Activated B cell treated with CpG ODN at 0.5 μM for 24 hours (primary cell): Measurements from ENCODE around the gene MLLT3. TPM values are rescaled to one million over a fixed set of nuclear protein-coding genes. Genes with fewer than 3 reads are reported as not detected.

Experiments
- ATAC-seq: fragments of 200-7000 bp; cut with Tn5 transposase; one replicate; pipeline ENCODE4 v1.10.0; 2021; ENCODE audit warnings: low read depth, mild to moderate bottlenecking, moderate library complexity
- CTCF ChIA-PET: fragments of 350-600 bp; sonication (Branson Sonifier 250); formaldehyde crosslinking; loops from one replicate; lab custom pipeline; 2021; ENCODE audit warnings: antibody characterized with exemption; lab: Charles Lee
- POLR2A ChIA-PET: fragments of 350-600 bp; sonication (Branson Sonifier 250); formaldehyde crosslinking; loops from one replicate; lab custom pipeline; 2021; ENCODE audit warnings: antibody characterized with exemption; lab: Charles Lee
- DNase-seq: peaks from one replicate; pipeline ENCODE4 v3.0.0; 2022
- H3K27ac Mint-ChIP-seq: one replicate; pipeline ENCODE4 v1.8.0; 2020; ENCODE audit warnings: mixed read lengths
- H3K27me3 Mint-ChIP-seq: one replicate; pipeline ENCODE4 v1.8.0; 2021; ENCODE audit warnings: mixed read lengths
- H3K36me3 Mint-ChIP-seq: one replicate; pipeline ENCODE4 v1.8.0; 2021; ENCODE audit warnings: low read depth, mixed read lengths
- H3K4me1 Mint-ChIP-seq: one replicate; pipeline ENCODE4 v1.8.0; 2021; ENCODE audit warnings: mixed read lengths
- H3K4me3 Mint-ChIP-seq: one replicate; pipeline ENCODE4 v1.8.0; 2020; ENCODE audit warnings: mild to moderate bottlenecking, mixed read lengths
- H3K9me3 Mint-ChIP-seq: one replicate; pipeline ENCODE4 v1.8.0; 2020; ENCODE audit warnings: mixed read lengths
- intact Hi-C: fragments of 100-400 bp; cut with micrococcal nuclease; formaldehyde crosslinking; loops from one replicate; pipeline ENCODE4 v1.15.1; 2024
- total RNA-seq: library from RNA; stranded (reverse); gene quantifications from 2 replicates; pipeline ENCODE4 v1.2.3, GENCODE V29; 2022
- TF ChIP-seq, protein P1 (sequence below): fragments of 200-600 bp; IDR thresholded peaks from one replicate; pipeline ENCODE4 v1.8.0; 2022; ENCODE audit warnings: antibody characterized with exemption, mild to moderate bottlenecking

MLLT3 gene
- total RNA-seq, 1 donor from 2014 or later, result 1.5 TPM

DNA sequence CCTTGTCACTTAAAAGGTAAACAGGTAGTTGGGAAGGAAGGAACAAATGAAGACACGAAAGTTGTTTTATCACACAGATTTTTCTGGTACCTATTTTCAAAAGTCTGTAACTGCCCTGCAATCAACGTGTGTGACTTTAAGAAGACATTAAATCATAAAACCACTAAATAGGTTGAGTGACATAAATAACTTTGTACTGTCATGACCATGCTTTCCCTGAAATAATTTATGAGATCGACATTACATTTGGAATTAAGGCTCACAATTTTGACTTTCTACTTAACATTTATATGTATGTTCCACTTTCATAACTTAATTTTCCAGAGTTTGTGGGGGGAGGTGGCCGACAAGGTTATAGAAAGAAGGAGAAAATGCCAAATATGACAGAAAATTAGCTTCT lies 181.1 kb downstream of the MLLT3 start:
- no peak for DNase-seq
- TF ChIP-seq, protein P1, sequence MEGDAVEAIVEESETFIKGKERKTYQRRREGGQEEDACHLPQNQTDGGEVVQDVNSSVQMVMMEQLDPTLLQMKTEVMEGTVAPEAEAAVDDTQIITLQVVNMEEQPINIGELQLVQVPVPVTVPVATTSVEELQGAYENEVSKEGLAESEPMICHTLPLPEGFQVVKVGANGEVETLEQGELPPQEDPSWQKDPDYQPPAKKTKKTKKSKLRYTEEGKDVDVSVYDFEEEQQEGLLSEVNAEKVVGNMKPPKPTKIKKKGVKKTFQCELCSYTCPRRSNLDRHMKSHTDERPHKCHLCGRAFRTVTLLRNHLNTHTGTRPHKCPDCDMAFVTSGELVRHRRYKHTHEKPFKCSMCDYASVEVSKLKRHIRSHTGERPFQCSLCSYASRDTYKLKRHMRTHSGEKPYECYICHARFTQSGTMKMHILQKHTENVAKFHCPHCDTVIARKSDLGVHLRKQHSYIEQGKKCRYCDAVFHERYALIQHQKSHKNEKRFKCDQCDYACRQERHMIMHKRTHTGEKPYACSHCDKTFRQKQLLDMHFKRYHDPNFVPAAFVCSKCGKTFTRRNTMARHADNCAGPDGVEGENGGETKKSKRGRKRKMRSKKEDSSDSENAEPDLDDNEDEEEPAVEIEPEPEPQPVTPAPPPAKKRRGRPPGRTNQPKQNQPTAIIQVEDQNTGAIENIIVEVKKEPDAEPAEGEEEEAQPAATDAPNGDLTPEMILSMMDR, result no peak
- no peak for ATAC-seq
- Mint-ChIP-seq H3K4me3 (no peak overlapping the region), H3K27me3 (peaks cover 4% of the 10 kb centered on the region), H3K27ac (no peak overlapping the region), H3K36me3 (no peaks in the 10 kb centered on the region), H3K4me1 (no peaks in the 10 kb centered on the region), H3K9me3 (no peaks in the 10 kb centered on the region)
- CTCF ChIA-PET, result no interaction called here
- intact Hi-C loops, result no loop called here
- POLR2A ChIA-PET, result no interaction called here

DNA sequence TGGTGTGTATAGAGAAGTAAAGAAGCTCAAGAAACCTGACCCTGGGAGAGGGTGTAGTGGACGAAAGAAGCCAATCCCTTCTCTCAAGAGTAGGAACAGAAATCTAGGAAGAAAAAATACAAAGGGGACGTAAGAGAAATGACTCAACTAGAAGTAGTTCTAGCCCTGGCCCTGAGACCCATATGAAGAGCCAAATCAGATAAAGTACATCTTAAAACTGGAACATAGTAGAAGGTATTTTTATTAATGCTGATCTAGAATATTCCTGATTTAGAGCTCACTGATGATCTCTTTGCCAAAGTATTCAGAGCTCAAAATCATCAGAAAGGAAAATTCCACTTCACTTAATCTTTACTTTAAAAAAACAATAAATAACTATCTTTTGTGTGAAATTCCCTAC lies 184.8 kb downstream of the MLLT3 start:
- POLR2A ChIA-PET, result no interaction called here
- CTCF ChIA-PET, result interaction anchor here (1.3 kb wide), 1 partner anchor 15 kb away, joined by 3 read pairs; no protein-coding TSS in a partner anchor
- intact Hi-C loops, result no loop called here
- no peak overlapping the region for H3K4me3 Mint-ChIP-seq
- H3K9me3 Mint-ChIP-seq, result no peaks in the 10 kb centered on the region
- ATAC-seq, result no peak
- H3K36me3 Mint-ChIP-seq, result no peaks in the 10 kb centered on the region
- TF ChIP-seq, protein P1, result no peak
- no peak for DNase-seq
- no peaks in the 10 kb centered on the region for H3K4me1 Mint-ChIP-seq
- no peak overlapping the region for H3K27ac Mint-ChIP-seq
- H3K27me3 Mint-ChIP-seq, result peaks cover 4% of the 10 kb centered on the region

DNA sequence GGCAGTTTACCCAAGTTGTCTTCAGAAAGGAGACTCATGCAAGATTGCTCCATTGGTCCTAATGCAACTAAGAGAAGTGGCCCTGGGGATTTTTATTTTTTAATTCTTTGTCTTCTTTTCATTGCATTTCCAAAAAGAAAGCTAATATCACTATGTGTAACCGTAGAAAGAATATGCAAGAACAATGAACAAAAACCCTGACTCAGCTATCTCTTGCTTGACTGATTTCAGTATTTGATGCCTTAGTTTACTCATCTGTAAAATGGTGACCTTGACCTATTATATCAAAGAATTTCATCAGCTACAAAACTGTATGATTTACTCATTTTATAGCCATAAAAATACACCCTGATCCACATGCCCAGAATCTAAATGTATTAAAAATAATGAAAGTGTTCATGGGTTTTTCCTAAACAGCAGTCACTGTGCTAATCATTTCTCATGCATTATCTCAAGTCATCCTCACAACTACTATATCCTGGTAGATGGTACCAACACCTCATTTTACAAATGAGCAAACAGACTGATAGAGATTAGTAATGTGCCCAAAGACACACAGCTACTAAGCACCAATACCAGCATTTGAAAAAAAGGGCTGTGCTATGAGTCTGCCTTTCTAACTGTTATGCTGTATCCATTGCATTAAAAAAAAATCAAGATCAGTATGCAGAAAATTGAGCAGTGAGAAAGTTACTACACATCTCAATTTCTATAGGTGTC lies 185.7 kb downstream of the MLLT3 start:
- Mint-ChIP-seq H3K36me3 (no peaks in the 10 kb centered on the region), H3K27me3 (peaks cover 4% of the 10 kb centered on the region), H3K27ac (no peak overlapping the region), H3K4me3 (no peak overlapping the region), H3K4me1 (no peaks in the 10 kb centered on the region), H3K9me3 (no peaks in the 10 kb centered on the region)
- intact Hi-C loops, result no loop called here
- ChIA-PET POLR2A (no interaction called here), CTCF (interaction anchor here (1.3 kb wide), 1 partner anchor 14 kb away, joined by 3 read pairs; no protein-coding TSS in a partner anchor)
- TF ChIP-seq, protein P1, result no peak
- DNase-seq (no peak), ATAC-seq (no peak)

DNA sequence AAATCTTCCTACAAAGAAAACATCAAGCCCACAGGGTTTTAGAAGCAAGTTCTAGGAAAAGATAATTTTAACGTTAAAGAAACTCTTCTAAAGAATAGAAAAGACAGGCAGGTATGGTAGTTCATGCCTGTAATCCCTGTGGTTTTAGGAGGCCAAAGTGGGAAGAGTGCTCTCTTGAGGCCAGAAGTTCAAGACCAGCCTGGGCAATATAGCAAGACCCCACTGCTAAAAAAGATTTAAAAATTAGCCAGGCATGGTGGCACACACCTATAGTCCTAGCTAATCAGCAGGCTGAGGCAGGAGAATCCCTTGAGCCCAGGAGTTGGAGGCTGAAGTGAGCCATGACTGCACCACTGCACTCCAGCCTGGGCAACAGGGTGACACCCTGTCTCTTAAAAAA lies 193.3 kb downstream of the MLLT3 start:
- Mint-ChIP-seq H3K4me3 (no peak overlapping the region), H3K27ac (no peak overlapping the region), H3K27me3 (no peaks in the 10 kb centered on the region), H3K9me3 (no peaks in the 10 kb centered on the region), H3K4me1 (peaks cover 11% of the 10 kb centered on the region), H3K36me3 (no peaks in the 10 kb centered on the region)
- DNase-seq (no peak), ATAC-seq (no peak)
- POLR2A ChIA-PET, result no interaction called here
- CTCF ChIA-PET, result no interaction called here
- TF ChIP-seq, protein P1, result no peak
- intact Hi-C loops, result no loop called here

DNA sequence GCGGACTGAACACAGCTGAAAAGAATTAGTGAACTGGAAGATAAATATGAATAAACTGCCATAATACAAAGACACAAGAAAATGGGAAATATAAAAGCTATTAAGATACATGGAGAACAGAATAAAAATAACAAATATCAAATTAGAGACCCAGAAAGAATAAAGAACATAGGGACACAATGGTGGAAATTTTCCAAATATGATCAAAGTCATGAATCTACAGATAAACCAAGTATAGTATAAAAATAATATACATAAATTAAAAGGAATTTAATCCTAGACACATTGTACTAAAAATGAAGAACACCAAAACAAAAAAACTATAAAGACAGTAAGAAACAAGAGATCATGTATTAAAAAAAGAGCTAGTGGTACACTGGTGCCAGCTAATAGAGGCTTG lies 194.9 kb downstream of the MLLT3 start:
- H3K36me3 Mint-ChIP-seq, result no peaks in the 10 kb centered on the region
- H3K4me1 Mint-ChIP-seq, result peaks cover 11% of the 10 kb centered on the region
- ATAC-seq, result no peak
- CTCF ChIA-PET, result no interaction called here
- no peak overlapping the region for H3K27ac Mint-ChIP-seq
- no peak for DNase-seq
- no peaks in the 10 kb centered on the region for H3K27me3 Mint-ChIP-seq
- intact Hi-C loops, result no loop called here
- H3K9me3 Mint-ChIP-seq, result no peaks in the 10 kb centered on the region
- POLR2A ChIA-PET, result no interaction called here
- TF ChIP-seq, protein P1, result no peak
- H3K4me3 Mint-ChIP-seq, result no peak overlapping the region
